ES-I3 (cell line): Measurements from ENCODE around the gene PSMB5.

Source experiments
- H3K36me3 ChIP-seq: 2 replicates; pipeline ENCODE4 v1.6.1; 2013; ENCODE audit warnings: mild to moderate bottlenecking, low read length, control low read depth, moderate library complexity; ENCODE audit not compliant: insufficient read depth
- H3K4me1 ChIP-seq: 2 replicates; pipeline ENCODE4 v1.6.1; 2013; ENCODE audit warnings: mild to moderate bottlenecking, control low read depth, low read length; ENCODE audit not compliant: insufficient read depth
- H3K9ac ChIP-seq: 2 replicates; pipeline ENCODE4 v1.6.1; 2013; ENCODE audit warnings: low read depth, mild to moderate bottlenecking, low read length, moderate library complexity
- H3K9me3 ChIP-seq: 2 replicates; pipeline ENCODE4 v1.6.1; 2013; ENCODE audit warnings: mild to moderate bottlenecking, low read length, moderate library complexity; ENCODE audit not compliant: control insufficient read depth, insufficient read depth

PSMB5 gene

DNA sequence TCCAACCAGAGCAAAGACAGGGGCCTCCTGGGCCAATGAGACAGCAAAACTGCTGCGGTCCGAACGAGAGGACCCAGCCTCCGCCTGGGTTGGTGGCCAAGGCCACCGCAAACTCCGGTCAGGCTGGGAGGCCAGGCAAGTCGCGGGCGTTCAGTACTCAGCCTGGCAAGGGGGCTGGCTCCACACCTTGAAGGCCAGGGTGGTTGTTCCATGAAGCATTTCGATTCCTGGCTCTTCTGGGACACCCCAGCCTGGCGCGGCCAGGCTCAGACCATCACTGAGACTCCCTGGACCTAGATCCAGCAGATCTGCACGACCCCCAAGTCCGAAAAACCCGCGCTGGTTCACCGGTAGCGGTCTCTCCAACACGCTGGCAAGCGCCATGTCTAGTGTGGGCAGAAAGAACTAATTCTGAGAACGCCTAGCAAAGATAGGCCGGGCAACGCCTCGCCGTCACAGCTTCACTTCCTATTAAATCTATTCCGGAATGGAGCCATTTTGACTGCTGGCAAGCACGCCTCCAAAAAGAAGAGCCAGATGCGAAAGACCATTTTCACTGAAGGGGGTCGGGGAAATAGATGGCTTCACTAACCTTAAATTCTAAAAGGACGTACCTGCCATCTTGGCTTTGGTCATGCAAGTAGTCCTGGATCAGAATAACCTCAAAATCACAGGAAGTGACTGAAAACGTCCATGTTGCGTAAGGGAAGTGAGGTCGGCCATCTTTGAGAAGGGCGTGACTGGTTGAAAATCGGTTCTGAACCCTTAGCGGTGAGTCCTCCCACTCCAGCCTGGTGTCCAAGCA, at the start of gene PSMB5:
Gene PSMB5 (minus strand): TSS at position 403 of the 805 bp plus-strand sequence. CDS start 19 bp downstream, at position 384.
- no peaks in the 10 kb centered on the region for H3K9me3 ChIP-seq
- H3K4me1 ChIP-seq: no peaks in the 10 kb centered on the region
- peak within 1 kb of the TSS; percentile 66 for H3K9ac ChIP-seq
- H3K36me3 ChIP-seq: peaks cover 10% of the 10 kb centered on the region

DNA sequence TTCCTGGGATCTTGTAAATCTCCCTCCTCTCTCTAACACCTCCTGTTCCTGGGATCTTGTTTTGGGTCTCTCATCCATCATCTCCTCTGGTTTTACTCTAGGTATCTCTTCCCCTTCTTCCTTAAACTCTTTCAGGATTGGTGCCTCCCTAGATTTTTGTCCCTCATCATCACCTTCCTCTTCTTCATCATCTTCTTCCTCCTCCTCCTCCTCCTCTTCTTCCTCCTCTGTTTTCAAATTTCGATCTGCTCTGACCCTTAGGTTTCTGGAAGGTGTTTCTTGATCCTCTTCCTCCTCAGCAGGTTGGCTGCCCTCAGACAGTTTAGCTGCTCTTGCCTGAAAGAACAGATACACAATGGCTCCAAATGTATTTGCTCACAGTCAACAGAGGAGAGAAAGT, 45.8 kb upstream of the PSMB5 start:
- Histone ChIP-seq H3K4me1 (peaks cover 8% of the 10 kb centered on the region), H3K9me3 (no peaks in the 10 kb centered on the region), H3K9ac (no peak overlapping the region), H3K36me3 (peaks cover 43% of the 10 kb centered on the region)

DNA sequence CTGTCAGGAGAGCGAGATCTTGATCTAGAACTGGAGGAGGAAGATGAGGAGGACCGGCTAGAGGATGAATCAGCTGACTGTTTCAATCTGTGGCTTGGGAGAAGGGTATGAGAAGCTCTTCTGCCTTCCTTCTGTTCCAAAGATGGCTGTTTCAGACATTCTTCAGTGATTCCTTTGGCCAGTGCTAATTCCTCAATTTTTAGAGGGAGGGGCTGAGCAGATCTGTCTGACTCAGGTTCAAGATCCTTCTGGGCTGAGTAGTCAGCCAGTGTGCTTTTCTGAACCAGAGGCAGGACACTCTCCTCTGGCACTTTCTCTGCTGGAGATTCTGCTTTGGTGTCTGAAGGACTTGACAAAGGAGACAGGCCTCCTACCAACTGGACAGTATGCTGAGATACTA, 45.0 kb upstream of the PSMB5 start:
- H3K9ac ChIP-seq: no peak overlapping the region
- peaks cover 8% of the 10 kb centered on the region for H3K4me1 ChIP-seq

GRCh38 chr14:23078692-23079116, 44.0 kb upstream of the PSMB5 start:
- H3K9me3 ChIP-seq: no peaks in the 10 kb centered on the region
- peaks cover 46% of the 10 kb centered on the region for H3K36me3 ChIP-seq
- H3K4me1 ChIP-seq: peaks cover 8% of the 10 kb centered on the region
- H3K9ac ChIP-seq: no peak overlapping the region

More for the DNA sequence above, 45.0 kb upstream of the PSMB5 start:
- Histone ChIP-seq H3K36me3 (peaks cover 46% of the 10 kb centered on the region), H3K9me3 (no peaks in the 10 kb centered on the region)

GRCh38 chr14:23077962-23078361, 43.3 kb upstream of the PSMB5 start:
- H3K36me3 ChIP-seq: peaks cover 46% of the 10 kb centered on the region
- H3K4me1 ChIP-seq: peaks cover 8% of the 10 kb centered on the region
- no peaks in the 10 kb centered on the region for H3K9me3 ChIP-seq
- H3K9ac ChIP-seq: no peak overlapping the region

DNA sequence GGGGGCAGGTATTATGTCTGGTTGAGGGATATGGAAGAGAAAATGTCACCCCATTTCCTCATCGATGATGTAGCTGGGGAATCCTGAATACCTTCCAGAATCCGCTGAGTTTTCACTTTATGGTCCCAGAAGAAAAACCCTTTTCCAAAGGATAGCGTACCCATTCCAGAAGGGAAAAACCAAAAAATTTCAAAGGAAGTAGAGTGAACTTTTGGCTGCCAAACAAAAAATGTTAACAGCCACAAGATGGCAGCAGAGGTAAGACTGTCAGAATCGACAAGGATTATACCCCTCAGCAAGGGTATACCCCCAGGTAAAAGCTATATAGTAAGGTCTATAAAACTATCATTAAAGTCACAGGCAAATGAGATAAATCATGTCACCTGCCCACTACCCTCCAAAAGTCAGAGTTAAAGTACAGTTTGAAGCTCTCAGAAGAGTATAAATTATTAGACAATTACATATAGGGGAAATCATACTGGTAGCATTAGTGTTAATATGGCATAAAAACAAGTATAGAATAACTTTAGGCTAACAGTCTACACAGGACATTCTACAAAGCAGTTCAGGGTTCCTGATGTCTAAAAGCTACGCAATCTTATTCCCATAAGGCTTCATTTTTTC, 42.2 kb upstream of the PSMB5 start:
- no peak overlapping the region for H3K9ac ChIP-seq
- peaks cover 53% of the 10 kb centered on the region for H3K36me3 ChIP-seq
- peaks cover 13% of the 10 kb centered on the region for H3K4me1 ChIP-seq
- no peaks in the 10 kb centered on the region for H3K9me3 ChIP-seq

- Histone ChIP-seq H3K4me1 (peaks cover 20% of the 10 kb centered on the region), H3K9ac (no peak overlapping the region), H3K36me3 (peaks cover 38% of the 10 kb centered on the region), H3K9me3 (no peaks in the 10 kb centered on the region)
Measured at GRCh38 chr14:23074906-23075305, 40.2 kb upstream of the PSMB5 start.

GRCh38 chr14:23071921-23072539, 37.3 kb upstream of the PSMB5 start:
- Histone ChIP-seq H3K36me3 (peaks cover 40% of the 10 kb centered on the region), H3K4me1 (peaks cover 20% of the 10 kb centered on the region), H3K9me3 (no peaks in the 10 kb centered on the region), H3K9ac (peak overlapping the region; percentile 96; the same call in 1 of the 2 replicates)

DNA sequence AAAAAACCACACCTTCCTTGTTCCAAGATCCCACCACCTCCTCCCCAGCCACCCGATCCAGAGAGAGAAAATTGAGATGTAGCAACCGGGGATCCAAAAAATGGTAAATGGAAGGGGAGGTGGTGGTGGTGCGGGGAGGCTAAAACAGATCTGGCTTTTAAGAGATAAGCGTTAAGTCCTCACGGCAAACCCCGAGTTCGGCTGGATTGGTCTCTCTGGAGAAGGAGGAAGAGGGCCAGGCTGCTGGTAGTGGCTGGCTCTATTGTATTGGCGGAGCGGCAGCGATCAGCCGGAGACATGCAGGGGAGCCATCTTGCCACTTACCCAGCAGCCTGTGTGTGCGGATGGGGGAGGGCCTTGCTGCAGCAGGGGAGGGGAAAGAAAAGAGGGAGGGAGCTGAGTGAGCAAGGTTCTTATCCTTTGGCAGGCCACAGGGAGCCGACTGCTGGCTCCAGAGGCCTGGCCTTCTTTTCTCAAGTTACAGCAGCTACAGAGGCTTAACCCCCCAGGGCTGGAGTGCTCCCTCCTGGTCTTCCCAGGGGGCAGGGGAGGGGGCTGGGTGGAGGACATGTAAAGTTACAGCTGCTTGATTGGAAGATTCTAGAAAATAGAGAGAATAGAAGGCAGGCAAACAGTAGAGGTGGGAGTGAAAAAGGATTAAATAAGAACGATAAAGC, 36.7 kb upstream of the PSMB5 start:
- Histone ChIP-seq H3K4me1 (peaks cover 17% of the 10 kb centered on the region), H3K36me3 (peaks cover 41% of the 10 kb centered on the region), H3K9ac (peak overlapping the region; percentile 96), H3K9me3 (no peaks in the 10 kb centered on the region)

DNA sequence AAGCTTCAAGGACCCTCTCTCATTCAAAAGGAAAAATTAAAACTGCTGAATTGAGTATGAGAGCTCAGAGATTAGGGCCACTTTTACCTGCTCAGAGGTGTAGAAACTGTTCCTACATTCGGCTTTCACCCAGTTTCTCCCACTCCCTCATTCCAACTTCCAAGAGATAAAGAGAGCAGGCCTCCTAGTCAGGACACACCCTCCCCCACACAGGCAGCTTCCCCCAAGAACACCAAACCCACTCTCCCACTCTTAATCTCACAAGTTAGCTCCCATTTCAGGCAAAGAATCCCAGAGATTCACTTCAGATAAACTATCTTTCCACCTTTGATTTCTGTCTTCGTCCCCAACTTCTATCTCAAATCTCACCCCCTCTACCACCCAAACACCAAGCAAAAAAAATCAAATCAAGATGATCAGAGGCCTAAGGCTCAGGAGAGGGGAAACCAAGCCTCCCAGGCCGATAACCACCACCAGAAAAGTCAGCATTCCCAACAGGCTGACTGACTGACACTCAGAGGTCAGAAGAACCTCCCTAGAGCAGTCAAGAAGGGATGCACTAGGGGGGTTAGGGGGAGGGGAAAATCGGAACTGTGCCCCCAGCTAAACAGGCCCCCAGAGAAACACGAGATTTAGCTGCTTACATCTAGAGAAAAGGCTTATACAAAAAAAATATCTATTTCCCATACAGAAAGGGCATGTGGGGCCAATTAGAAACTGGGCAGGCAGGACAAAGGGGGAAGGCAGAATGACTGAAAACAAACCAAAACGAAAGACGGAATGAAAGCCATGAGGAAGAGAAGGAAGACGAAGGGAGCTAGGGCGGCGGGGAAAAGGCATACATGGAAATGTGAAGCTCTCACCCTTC, 35.8 kb upstream of the PSMB5 start:
- Histone ChIP-seq H3K36me3 (peaks cover 38% of the 10 kb centered on the region), H3K4me1 (peaks cover 12% of the 10 kb centered on the region; the same call in 1 of the 2 replicates), H3K9ac (peak overlapping the region; percentile 96), H3K9me3 (no peaks in the 10 kb centered on the region)

GRCh38 chr14:23069413-23069806, 34.7 kb upstream of the PSMB5 start:
- H3K9me3 ChIP-seq: no peaks in the 10 kb centered on the region
- H3K36me3 ChIP-seq: peaks cover 42% of the 10 kb centered on the region
- H3K4me1 ChIP-seq: peaks cover 12% of the 10 kb centered on the region; the same call in 1 of the 2 replicates
- no peak overlapping the region for H3K9ac ChIP-seq

DNA sequence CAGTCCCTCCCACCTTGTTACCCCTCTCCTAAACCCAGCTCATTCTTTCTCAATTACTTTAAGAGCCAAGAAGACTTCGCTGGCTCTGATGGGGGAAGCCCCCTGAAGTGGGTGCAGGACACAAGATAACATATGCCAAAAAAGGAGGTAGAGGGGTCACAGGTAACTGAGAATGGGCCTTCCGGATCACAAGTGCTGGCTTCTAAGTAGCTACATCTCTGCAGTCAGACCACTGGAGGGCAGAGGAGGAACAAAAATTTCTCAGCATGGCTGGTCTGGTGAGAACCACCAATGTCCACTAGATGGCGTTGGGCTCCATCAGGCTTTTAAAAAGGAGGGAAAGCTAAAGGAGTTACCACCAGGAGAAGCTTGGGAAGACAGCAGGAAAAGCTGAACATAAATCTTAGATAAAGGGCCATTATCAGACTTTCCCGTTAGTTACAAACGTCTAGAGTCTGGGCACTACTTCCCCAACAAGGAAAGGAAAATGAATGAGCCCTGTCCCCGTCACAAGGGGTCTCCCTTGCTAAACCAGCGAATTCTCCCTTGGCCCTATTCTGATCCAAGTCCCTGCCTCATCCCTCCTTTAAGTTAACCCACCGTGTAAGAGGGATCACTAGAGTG, 34.2 kb upstream of the PSMB5 start:
- Histone ChIP-seq H3K9ac (no peak overlapping the region), H3K9me3 (no peaks in the 10 kb centered on the region), H3K36me3 (peaks cover 46% of the 10 kb centered on the region), H3K4me1 (peaks cover 12% of the 10 kb centered on the region; the same call in 1 of the 2 replicates)
